ENCODE measurements around the gene NAP1L4.
"Not testable (repeated sequence)": the region's sequence is repeated elsewhere in the genome, so short reads cannot be mapped to it uniquely, and the experiment has no call there.

Gene NAP1L4

GRCh38 chr11:2919188-2919587 is 72.9 kb downstream of the NAP1L4 start:
- no peak for DNase-seq

- no peak for DNase-seq
Observed at GRCh38 chr11:2917842-2918490, 74.2 kb downstream of the NAP1L4 start.

- DNase-seq, result no peak
Observed at GRCh38 chr11:2916892-2917645, 75.1 kb downstream of the NAP1L4 start.

- DNase-seq, result no peak
Observed at GRCh38 chr11:2916114-2916891, 75.8 kb downstream of the NAP1L4 start.

- no peak for DNase-seq
Observed at GRCh38 chr11:2915473-2915872, 76.7 kb downstream of the NAP1L4 start.

- DNase-seq, result no peak
Observed at GRCh38 chr11:2914455-2915195, 77.5 kb downstream of the NAP1L4 start.

GRCh38 chr11:2913776-2914175 is 78.4 kb downstream of the NAP1L4 start:
- DNase-seq, result no peak

- DNase-seq, result no peak
Observed at GRCh38 chr11:2913019-2913431, 79.1 kb downstream of the NAP1L4 start.

DNA sequence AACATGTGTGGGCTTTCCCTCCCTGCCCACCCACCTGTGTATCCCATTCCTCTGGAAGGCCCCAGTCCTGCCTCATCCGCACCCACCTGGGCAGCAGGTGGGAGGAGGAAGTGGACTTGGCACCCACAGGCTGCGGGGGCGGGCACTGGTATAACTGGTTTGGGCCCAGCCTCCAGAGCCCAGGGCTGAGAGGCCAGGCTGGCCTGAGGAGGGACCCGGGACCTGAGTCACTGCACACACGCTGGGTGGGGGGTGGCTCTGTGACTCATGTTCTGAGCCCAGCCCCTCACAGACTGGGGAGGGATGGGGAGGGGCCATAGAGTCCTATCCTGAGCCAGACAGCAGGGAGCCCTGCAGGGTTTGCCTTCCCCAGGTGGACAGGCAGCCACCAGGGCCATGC is 79.6 kb downstream of the NAP1L4 start:
- no peak for DNase-seq

GRCh38 chr11:2911785-2912391 is 80.2 kb downstream of the NAP1L4 start:
- no peak for DNase-seq

DNA sequence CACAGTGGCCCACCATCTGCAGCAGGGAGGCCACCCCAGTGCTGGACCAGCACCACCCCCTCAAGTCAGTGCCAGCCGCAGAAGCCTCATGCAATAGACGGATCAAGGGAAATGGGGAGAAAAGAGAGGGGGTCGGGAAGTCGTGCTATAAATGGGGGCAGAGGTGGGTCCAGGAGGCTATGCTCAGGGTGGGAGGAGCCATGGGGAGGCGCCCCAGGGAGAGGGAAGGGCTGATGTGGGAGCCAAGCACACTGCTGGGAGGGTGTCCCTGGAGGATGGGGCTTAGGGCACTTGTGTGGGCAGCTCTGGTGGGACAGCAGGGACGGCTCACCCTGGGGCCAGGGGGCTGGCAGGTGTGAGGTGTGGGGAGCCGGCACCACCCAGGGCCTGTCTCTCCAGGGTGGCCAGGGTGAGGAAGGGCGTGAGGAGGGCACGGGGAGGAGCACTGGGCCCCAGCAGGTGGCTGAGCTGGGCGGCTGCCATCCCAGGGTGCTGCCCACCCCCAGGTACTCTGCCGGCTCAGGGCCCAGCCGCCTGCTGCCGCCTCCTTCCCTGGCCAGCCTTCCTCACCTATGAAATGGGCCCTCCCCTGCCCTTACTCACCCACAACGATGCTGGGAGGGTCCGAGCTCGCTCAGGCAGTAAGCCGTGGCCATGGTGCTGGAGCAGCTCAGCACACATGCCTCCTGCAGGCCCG is 80.9 kb downstream of the NAP1L4 start:
- no peak for DNase-seq

GRCh38 chr11:2910401-2910955 is 81.7 kb downstream of the NAP1L4 start:
- no peak for DNase-seq

GRCh38 chr11:2909133-2909902 is 82.8 kb downstream of the NAP1L4 start:
- DNase-seq, result no peak

GRCh38 chr11:2908130-2908529 is 84.0 kb downstream of the NAP1L4 start:
- DNase-seq, result no peak

DNA sequence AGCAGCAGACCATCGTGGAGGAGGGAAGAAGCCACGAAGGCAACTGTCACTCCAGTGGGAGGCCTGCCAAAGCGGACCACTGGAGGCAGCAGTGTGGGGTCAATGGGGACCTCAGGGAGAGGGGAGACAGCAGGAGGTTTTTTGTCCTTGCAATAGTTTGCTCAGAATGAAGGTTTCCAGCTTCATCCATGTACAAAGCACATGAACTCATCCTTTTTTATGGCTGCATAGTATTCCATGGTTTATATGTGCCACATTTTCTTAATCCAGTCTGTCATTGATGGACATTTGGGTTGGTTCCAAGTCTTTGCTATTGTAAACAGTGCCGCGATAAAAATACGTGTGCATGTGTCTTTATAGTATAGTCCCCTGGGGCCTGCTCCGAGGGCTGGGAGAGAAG is 86.8 kb downstream of the NAP1L4 start:
- DNase-seq, result not testable (repeated sequence)

DNA sequence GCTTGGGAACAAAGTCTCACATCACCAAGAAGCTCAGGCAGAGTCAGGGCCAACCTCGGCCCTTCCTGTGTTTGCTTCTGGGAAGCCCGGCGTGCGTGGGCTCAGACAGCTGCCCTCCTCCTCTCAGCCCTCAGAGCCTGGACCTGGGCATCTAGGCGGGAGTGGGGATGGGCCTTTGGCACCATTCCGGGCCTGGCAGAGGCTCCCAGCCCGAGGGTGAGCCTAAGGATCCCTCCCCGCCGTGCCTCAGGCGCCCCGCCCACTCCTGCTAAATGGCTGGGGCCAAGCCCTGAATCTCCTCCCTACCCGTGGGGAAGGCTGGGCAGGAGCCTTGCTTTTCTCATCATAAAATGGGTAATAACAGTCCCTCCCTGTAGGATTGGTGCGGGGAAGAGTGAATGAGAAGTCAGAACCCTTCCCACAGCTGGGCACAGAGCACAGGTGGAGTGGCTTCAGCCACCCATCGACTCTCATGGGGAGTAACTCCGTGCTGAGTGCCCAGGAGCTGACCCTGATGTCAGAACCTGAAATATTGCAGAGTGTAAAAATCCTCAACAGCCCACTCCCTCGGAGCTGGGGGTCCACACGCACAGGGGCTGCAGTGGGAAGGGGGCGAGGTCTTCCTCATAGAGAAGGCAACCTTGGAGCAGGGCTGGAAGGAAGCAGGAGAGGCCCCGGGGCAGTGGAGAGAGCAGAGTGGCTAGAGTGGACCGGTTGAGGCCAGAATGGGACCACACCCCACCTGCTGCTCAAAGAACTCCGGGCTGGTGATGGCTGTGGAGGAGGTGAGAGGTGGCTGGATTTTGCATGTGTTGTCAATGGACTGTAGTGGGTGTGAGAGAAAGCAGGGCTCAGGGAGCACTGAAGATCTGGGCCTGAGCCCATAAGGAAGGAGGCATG is 87.7 kb downstream of the NAP1L4 start:
- no peak for DNase-seq

DNA sequence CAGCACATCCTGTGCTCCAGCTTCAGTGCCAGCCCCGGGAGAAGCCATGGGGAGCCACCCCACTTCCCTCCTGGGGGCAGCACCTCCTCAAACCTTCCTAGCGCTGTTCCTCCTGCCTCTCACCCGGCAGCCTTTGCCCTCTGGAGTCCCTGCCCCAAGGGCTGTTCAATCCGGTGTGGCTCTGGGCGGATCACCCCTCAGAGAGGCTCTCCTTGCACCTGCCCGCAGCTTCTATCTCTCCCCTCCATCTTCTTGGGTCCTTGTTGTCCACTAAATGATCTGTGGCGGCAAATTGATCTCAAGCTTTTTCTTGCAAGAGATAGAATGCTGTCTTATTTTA is 88.5 kb downstream of the NAP1L4 start:
- no peak for DNase-seq

DNA sequence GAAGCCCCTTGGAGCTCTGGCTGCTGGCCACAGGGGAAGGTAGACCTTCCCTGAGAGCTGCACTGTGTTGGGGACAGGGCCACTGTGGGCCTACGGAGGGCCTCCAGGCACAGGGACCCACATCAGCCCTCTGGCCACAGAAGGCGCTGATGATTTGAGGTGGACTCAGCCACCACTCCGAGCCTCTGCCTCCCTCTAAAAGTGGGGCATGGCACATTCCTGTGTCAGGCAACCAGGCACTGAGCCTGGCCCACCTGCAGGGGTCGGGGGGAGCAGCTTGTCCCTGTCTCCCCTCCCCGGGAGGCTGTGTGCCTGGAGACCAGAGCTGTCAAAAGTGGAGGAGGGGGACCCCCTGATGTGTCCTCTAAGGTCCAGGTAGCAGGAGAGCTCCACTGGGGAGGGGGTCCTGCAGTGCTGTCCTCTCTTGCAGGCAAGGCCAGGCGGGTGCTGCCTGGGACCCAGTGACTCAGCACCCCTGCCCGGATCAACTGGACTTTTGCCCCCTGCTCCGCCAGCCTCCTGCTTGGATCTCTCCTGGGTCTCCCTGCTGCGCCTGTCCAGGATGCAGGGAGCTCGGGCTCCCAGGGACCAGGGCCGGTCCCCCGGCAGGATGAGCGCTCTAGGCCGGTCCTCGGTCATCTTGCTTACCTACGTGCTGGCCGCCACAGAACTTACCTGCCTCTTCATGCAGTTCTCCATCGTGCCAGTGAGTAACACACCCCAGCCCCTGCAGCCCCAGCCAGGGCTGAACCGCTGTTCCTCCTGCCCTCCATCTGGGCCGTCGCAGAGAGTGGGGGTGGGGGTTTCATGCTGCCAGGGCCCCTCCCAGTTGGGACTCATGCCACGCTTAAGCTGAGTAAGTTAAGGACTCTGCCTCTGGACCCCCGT is 89.1 kb downstream of the NAP1L4 start:
- DNase-seq, result no peak
